ENCODE results near the gene PID1. TPM values are rescaled to one million over a fixed set of nuclear protein-coding genes. Genes with fewer than 3 reads are reported as not detected.

Gene PID1
- total and polyA plus RNA-seq, 4 donors: 17.0 to 45.7 (median 30.0) TPM

DNA sequence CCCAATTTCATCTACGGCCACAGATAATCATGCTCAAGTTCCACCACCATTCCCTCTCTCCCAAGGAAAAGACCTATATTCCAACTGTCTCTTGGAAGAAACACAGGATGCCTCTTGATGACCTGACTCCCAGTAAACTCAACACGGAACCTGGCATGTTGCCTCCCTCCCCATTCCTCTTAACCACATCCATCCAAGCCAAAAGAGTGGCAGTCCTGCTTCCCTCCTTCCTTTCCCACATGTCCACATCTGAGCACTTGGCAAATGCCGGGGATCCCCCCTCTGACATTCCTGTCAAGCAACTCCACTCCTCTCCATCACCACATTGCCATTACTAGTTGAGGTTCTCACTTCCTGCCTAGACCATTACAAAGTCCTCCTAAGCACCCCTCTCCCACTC is 49.4 kb downstream of the PID1 start:
- H3K9me3 ChIP-seq (ENCODE audit: control insufficient read depth in 4 of 4, insufficient read depth in 3 of 4, low read length in 3 of 4): peaks cover 0 to 2% (median 0%) of the 10 kb centered on the region in 4 donors
- no peak overlapping the region for H3K27ac ChIP-seq (ENCODE audit: low read depth in 1 of 2, low read length in 1 of 2)
- no peak overlapping the region for H3K9ac ChIP-seq (ENCODE audit: insufficient read depth in 1 of 2, low read length in 2 of 2)
- 87 to 91% methylated on average over 3 of the region's 3 CpGs for WGBS, 2 donors
- no peak for DNase-seq
- no peak overlapping the region for H3K4me3 ChIP-seq
- ATAC-seq (ENCODE audit: insufficient read depth, low FRiP score): no peak
- H3K27me3 ChIP-seq (ENCODE audit: control insufficient read depth in 3 of 3, insufficient read depth in 3 of 3, low read length in 2 of 3): no peaks in the 10 kb centered on the region
- peaks cover 0 to 11% (median 2%) of the 10 kb centered on the region in 4 donors for H3K36me3 ChIP-seq (ENCODE audit: control insufficient read depth in 4 of 4, insufficient read depth in 4 of 4, low read length in 4 of 4)
- TF ChIP-seq, protein P1, sequence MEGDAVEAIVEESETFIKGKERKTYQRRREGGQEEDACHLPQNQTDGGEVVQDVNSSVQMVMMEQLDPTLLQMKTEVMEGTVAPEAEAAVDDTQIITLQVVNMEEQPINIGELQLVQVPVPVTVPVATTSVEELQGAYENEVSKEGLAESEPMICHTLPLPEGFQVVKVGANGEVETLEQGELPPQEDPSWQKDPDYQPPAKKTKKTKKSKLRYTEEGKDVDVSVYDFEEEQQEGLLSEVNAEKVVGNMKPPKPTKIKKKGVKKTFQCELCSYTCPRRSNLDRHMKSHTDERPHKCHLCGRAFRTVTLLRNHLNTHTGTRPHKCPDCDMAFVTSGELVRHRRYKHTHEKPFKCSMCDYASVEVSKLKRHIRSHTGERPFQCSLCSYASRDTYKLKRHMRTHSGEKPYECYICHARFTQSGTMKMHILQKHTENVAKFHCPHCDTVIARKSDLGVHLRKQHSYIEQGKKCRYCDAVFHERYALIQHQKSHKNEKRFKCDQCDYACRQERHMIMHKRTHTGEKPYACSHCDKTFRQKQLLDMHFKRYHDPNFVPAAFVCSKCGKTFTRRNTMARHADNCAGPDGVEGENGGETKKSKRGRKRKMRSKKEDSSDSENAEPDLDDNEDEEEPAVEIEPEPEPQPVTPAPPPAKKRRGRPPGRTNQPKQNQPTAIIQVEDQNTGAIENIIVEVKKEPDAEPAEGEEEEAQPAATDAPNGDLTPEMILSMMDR (IDR thresholded peaks at IDR 0.05; ENCODE audit: control extremely low read depth, extremely low read depth): no peak
- H3K4me1 ChIP-seq (ENCODE audit: control insufficient read depth in 5 of 5, insufficient read depth in 5 of 5, low read length in 5 of 5): peaks cover 0 to 4% (median 0%) of the 10 kb centered on the region in 5 donors

DNA sequence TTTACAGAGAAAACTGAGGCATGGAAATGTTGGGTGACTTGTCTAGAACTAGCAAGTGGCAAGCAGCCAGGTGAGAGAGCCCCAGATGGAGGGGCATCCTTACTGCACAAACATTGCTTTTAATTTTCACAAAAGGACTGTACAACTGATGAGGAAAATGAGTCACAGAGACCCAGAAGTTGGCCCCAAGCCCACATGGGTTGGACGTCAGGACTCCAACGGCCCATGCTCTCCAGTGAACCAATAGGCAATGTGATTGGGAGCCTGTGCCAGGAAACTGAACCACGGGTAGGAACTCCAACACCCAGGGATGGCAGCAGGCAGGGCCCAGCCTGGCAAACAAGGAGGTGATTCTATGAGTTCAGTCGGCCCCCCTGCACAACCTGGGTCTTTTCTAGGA is 50.8 kb downstream of the PID1 start:
- H3K4me3 ChIP-seq: no peak overlapping the region
- H3K27ac ChIP-seq (ENCODE audit: low read depth in 1 of 2, low read length in 1 of 2): no peak overlapping the region
- DNase-seq (no peak), ATAC-seq (ENCODE audit: insufficient read depth, low FRiP score) (no peak)
- no peaks in the 10 kb centered on the region for H3K36me3 ChIP-seq (ENCODE audit: control insufficient read depth in 4 of 4, insufficient read depth in 4 of 4, low read length in 4 of 4)
- H3K27me3 ChIP-seq (ENCODE audit: control insufficient read depth in 3 of 3, insufficient read depth in 3 of 3, low read length in 2 of 3): no peaks in the 10 kb centered on the region
- TF ChIP-seq, protein P1 (IDR thresholded peaks at IDR 0.05; ENCODE audit: control extremely low read depth, extremely low read depth): no peak
- peaks cover 0 to 2% (median 0%) of the 10 kb centered on the region in 4 donors for H3K9me3 ChIP-seq (ENCODE audit: control insufficient read depth in 4 of 4, insufficient read depth in 3 of 4, low read length in 3 of 4)
- H3K9ac ChIP-seq (ENCODE audit: insufficient read depth in 1 of 2, low read length in 2 of 2): no peak overlapping the region
- WGBS, 2 donors: 78 to 86% methylated on average over 4 of the region's 4 CpGs
- peaks cover 0 to 4% (median 0%) of the 10 kb centered on the region in 5 donors for H3K4me1 ChIP-seq (ENCODE audit: control insufficient read depth in 5 of 5, insufficient read depth in 5 of 5, low read length in 5 of 5)

DNA sequence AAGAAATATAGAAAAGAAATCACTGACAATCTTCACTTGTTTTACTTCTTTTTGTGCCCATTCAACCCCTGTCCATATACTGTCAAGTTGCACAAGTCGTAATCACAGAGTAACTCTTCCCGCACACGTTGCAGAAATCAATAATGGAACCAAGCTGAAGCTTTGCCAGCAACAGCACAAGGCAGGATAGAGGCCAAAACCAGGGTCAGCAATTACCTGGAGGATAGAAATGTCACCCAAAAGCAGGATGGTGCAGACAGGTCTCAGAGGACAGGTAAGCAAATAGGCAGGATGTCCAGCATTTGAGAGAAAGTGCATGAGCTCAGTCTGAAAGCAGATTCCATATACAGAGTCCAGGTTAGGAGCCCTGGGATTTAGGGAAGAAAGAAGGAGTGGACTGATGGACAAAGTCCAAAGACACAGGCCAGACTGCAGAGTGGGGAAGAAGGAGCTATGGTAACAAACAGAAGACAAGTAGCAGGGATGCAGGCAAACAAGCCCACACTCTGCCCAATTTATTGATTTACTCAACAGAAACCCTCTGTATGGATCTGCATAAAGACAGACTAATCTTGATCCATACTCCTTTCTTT is 52.7 kb downstream of the PID1 start:
- Histone ChIP-seq H3K4me3 (no peak overlapping the region), H3K27ac (ENCODE audit: low read depth in 1 of 2, low read length in 1 of 2) (no peak overlapping the region), H3K36me3 (ENCODE audit: control insufficient read depth in 4 of 4, insufficient read depth in 4 of 4, low read length in 4 of 4) (no peaks in the 10 kb centered on the region), H3K27me3 (ENCODE audit: control insufficient read depth in 3 of 3, insufficient read depth in 3 of 3, low read length in 2 of 3) (no peaks in the 10 kb centered on the region), H3K4me1 (ENCODE audit: control insufficient read depth in 5 of 5, insufficient read depth in 5 of 5, low read length in 5 of 5) (peaks cover 0 to 4% (median 0%) of the 10 kb centered on the region in 5 donors), H3K9ac (ENCODE audit: insufficient read depth in 1 of 2, low read length in 2 of 2) (no peak overlapping the region), H3K9me3 (ENCODE audit: control insufficient read depth in 4 of 4, insufficient read depth in 3 of 4, low read length in 3 of 4) (peaks cover 0 to 2% (median 0%) of the 10 kb centered on the region in 4 donors)
- TF ChIP-seq, protein P1 (IDR thresholded peaks at IDR 0.05; ENCODE audit: control extremely low read depth, extremely low read depth): no peak
- 85 to 86% methylated on average over 3 of the region's 3 CpGs for WGBS, 2 donors
- DNase-seq (no peak), ATAC-seq (ENCODE audit: insufficient read depth, low FRiP score) (no peak)

DNA sequence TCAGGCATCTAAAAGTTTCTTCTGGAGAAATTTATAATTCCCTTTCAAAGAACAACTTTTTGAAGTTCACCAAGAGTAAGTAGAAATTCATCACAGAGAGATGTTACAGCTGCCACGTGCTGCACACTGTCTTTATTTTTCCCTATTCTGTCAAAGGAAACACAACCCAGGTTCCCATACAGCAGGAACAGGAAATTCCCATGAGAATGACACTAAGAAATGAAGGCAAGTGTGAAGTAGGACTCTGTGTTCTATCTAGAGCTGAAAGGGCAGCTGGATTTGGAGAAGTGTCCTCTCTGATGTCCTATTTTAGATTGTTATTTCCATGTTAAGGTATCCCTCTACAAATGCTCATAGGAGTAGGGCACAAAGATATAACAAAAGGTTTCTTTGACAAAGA is 58.8 kb downstream of the PID1 start:
- ATAC-seq (ENCODE audit: insufficient read depth, low FRiP score) (no peak), DNase-seq (no peak)
- Histone ChIP-seq H3K27me3 (ENCODE audit: control insufficient read depth in 3 of 3, insufficient read depth in 3 of 3, low read length in 2 of 3) (no peaks in the 10 kb centered on the region), H3K27ac (ENCODE audit: low read depth in 1 of 2, low read length in 1 of 2) (no peak overlapping the region), H3K4me1 (ENCODE audit: control insufficient read depth in 5 of 5, insufficient read depth in 5 of 5, low read length in 5 of 5) (peaks cover 0 to 4% (median 0%) of the 10 kb centered on the region in 5 donors), H3K9me3 (ENCODE audit: control insufficient read depth in 4 of 4, insufficient read depth in 3 of 4, low read length in 3 of 4) (peaks cover 0 to 6% (median 2%) of the 10 kb centered on the region in 4 donors), H3K36me3 (ENCODE audit: control insufficient read depth in 4 of 4, insufficient read depth in 4 of 4, low read length in 4 of 4) (no peaks in the 10 kb centered on the region), H3K9ac (ENCODE audit: insufficient read depth in 1 of 2, low read length in 2 of 2) (no peak overlapping the region), H3K4me3 (no peak overlapping the region)
- TF ChIP-seq, protein P1 (IDR thresholded peaks at IDR 0.05; ENCODE audit: control extremely low read depth, extremely low read depth): no peak
- WGBS, 2 donors: 0 to 1% methylated on average over 1 of the region's 1 CpG
